Measurements from ENCODE around the gene FCAMR. TPM values are rescaled to one million over a fixed set of nuclear protein-coding genes. Genes with fewer than 3 reads are reported as not detected.

FCAMR gene
- total RNA-seq, 4 donors from 2014 or later = not detected

DNA sequence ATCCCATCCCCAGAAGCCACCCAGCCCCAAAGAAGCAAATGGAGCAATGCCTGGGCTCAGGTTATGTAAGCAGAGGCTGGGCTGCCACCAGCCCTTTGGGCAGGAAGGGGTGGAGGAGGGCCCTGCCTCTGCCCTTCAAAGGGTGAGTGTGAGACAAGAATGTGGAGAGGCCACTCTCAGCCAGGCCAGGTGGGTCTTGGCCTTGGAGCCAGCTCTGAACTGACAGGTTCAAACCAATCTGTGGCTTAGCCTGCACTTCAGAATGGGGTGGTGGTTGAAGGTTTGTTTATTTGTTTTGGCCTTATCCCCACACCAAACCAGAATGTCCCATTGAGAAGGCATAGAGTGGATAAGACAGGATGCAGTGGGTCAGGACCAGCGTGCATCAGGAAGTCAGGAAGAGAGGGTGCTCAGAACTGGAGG lies 32.5 kb upstream of the FCAMR start:
- DNase-seq (no peak), ATAC-seq (no peak)
- in situ Hi-C loops (cut with MboI; ENCODE audit: low sequenced_read_pairs in 4 of 4) (no loop called here), intact Hi-C loops (cut with DNase I; ENCODE audit: low total_unique reads) (no loop called here)
- H3K36me3 ChIP-seq = no peaks in the 10 kb centered on the region
- H3K9me3 ChIP-seq = no peaks in the 10 kb centered on the region
- H3K4me1 ChIP-seq = no peaks in the 10 kb centered on the region
- H3K27ac ChIP-seq = no peak overlapping the region
- no peak overlapping the region for H3K4me3 ChIP-seq
- H3K27me3 ChIP-seq = no peaks in the 10 kb centered on the region
- TF ChIP-seq, protein P1, sequence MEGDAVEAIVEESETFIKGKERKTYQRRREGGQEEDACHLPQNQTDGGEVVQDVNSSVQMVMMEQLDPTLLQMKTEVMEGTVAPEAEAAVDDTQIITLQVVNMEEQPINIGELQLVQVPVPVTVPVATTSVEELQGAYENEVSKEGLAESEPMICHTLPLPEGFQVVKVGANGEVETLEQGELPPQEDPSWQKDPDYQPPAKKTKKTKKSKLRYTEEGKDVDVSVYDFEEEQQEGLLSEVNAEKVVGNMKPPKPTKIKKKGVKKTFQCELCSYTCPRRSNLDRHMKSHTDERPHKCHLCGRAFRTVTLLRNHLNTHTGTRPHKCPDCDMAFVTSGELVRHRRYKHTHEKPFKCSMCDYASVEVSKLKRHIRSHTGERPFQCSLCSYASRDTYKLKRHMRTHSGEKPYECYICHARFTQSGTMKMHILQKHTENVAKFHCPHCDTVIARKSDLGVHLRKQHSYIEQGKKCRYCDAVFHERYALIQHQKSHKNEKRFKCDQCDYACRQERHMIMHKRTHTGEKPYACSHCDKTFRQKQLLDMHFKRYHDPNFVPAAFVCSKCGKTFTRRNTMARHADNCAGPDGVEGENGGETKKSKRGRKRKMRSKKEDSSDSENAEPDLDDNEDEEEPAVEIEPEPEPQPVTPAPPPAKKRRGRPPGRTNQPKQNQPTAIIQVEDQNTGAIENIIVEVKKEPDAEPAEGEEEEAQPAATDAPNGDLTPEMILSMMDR (IDR thresholded peaks at IDR 0.05 in 4 of 5, conservative IDR thresholded peaks at IDR 0.05 in 1 of 5) = no peak
- no peak for TF ChIP-seq POLR2A (IDR thresholded peaks at IDR 0.05)

- no peaks in the 10 kb centered on the region for H3K27me3 ChIP-seq
- H3K9me3 ChIP-seq = no peaks in the 10 kb centered on the region
- no peaks in the 10 kb centered on the region for H3K4me1 ChIP-seq
- intact Hi-C loops (cut with DNase I; ENCODE audit: low total_unique reads) = no loop called here
- no peak for ATAC-seq
- DNase-seq = no peak
- no peak for TF ChIP-seq POLR2A (IDR thresholded peaks at IDR 0.05)
- TF ChIP-seq, protein P1 (IDR thresholded peaks at IDR 0.05 in 4 of 5, conservative IDR thresholded peaks at IDR 0.05 in 1 of 5) = no peak
- H3K27ac ChIP-seq = no peak overlapping the region
- no peak overlapping the region for H3K4me3 ChIP-seq
- no peaks in the 10 kb centered on the region for H3K36me3 ChIP-seq
- in situ Hi-C loops (cut with MboI; ENCODE audit: low sequenced_read_pairs in 4 of 4) = no loop called here
Observed at GRCh38 chr1:207001492-207002245, 31.4 kb upstream of the FCAMR start.

DNA sequence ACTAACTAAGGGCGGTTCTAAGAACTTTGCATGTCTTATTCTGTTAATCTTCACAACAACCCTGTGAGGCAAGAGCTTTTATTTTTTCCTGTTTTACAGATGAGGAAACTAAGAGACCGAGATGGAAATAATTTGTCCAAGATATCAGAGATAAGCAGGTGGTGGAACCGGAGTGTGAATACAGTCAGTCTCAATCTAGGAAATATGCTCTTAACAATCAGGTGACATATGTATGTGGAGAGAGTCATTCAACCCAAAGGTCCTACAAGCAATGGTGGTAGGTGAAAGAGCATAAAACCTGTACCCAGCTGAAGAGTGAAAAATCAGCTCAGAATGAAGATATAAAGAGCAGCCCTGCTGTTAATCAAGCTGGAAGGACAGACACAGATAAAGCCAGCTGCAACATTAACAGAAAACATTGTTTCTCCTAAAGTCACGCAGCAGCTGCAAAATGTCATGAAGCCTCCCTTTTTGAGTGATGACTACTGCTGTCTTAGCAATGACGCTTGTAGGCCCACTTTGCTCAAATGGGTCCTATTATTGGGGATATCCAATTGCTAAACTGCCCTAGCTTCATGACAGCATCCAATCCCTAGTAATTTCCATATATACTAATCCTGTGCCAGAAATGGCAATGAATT lies 30.5 kb upstream of the FCAMR start:
- TF ChIP-seq, protein P1 (IDR thresholded peaks at IDR 0.05 in 4 of 5, conservative IDR thresholded peaks at IDR 0.05 in 1 of 5) = no peak
- TF ChIP-seq POLR2A (IDR thresholded peaks at IDR 0.05) = no peak
- H3K4me1 ChIP-seq = no peaks in the 10 kb centered on the region
- ATAC-seq = no peak
- in situ Hi-C loops (cut with MboI; ENCODE audit: low sequenced_read_pairs in 4 of 4) = no loop called here
- no peak for DNase-seq
- H3K27ac ChIP-seq = no peak overlapping the region
- H3K4me3 ChIP-seq = no peak overlapping the region
- no peaks in the 10 kb centered on the region for H3K27me3 ChIP-seq
- intact Hi-C loops (cut with DNase I; ENCODE audit: low total_unique reads) = no loop called here
- H3K36me3 ChIP-seq = no peaks in the 10 kb centered on the region
- no peaks in the 10 kb centered on the region for H3K9me3 ChIP-seq

- DNase-seq (no peak), ATAC-seq (no peak)
- no peaks in the 10 kb centered on the region for H3K9me3 ChIP-seq
- in situ Hi-C loops (cut with MboI; ENCODE audit: low sequenced_read_pairs in 4 of 4) = no loop called here
- intact Hi-C loops (cut with DNase I; ENCODE audit: low total_unique reads) = no loop called here
- no peaks in the 10 kb centered on the region for H3K36me3 ChIP-seq
- no peaks in the 10 kb centered on the region for H3K4me1 ChIP-seq
- H3K27ac ChIP-seq = no peak overlapping the region
- TF ChIP-seq, protein P1 (IDR thresholded peaks at IDR 0.05 in 4 of 5, conservative IDR thresholded peaks at IDR 0.05 in 1 of 5) = no peak
- no peak for TF ChIP-seq POLR2A (IDR thresholded peaks at IDR 0.05)
- H3K27me3 ChIP-seq = no peaks in the 10 kb centered on the region
- H3K4me3 ChIP-seq = no peak overlapping the region
Observed at GRCh38 chr1:206998816-206999215, 28.6 kb upstream of the FCAMR start.

Measured in gastrocnemius medialis (tissue), 4 donors.